GM18519 (cell line): Measurements from ENCODE around the gene NAP1L4.

Source experiments
- ATAC-seq: cut with Tn5 transposase; IDR thresholded peaks from one replicate; pipeline ENCODE4 v1.9.1; 2021; ENCODE audit warnings: mild to moderate bottlenecking, moderate library complexity; ENCODE audit not compliant: unreplicated experiment, low FRiP score

NAP1L4 gene

DNA sequence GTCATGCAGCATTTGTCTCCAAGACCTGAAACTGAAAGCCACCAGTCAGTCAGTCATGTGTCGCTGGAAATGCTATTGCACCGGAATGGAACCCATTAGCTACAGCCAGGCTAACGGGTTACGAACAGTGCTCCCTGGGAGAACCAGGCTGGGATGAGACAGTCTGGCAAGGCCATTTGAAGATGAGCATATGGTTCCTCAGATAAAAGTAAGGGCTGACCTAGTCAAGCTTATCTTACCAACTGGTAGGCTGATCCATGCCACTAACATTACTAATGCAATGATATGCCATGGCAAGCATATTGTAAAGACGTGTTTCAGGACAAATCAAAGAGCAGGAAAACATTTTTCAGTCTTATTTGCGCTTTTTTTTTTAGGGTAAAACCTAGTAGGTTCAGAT lies 28.4 kb downstream of the NAP1L4 start:
- no peak for ATAC-seq

DNA sequence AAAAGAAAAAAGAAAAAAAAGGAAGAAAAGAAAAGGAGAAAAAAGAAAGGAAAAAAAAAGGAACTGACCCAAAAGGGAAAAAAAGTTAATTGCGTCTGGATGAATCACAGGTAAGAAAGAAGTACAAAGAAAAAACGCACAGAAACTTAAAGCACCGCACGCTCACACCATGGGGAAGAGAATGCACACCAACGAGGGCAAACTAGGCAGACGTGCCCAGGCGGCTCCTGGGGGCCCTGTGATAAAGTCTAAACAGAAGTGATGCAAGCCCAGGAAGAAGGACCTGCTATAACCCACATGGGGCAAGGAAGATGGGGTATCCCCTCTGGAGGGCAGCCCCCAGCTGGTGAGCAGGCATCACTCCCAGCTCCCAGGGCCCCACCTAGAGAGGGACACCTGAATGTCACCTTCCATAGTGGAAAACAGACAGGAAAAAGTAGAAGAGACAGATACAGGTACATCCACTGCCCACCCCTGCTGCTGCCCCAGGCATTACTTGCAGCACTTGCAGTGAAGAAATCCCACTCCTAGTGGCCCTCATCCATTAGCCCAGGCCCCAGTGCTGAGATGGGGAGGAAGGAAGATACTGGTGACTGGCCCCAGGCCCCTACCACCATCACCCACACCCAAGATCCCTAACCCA lies 28.9 kb downstream of the NAP1L4 start:
- ATAC-seq: no peak

DNA sequence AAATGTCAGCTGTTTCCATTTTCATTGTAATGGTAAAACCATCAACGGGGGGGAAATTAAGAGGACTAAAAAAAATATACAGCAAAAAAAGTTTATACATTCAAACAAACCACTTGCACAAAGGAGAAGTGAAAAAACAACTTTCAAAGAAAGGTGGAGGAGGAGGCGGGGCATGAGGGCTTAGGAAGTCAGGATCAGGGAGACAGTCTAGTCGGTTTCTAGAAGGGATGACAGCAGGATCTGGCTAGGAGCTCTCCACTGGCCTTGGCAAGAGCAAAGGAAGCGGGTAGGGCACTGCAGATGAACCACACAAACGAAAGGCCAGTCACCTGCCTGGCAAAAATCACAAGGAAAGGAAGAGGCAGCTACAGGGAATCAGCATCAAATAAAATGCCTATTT lies 31.0 kb downstream of the NAP1L4 start:
- no peak for ATAC-seq

DNA sequence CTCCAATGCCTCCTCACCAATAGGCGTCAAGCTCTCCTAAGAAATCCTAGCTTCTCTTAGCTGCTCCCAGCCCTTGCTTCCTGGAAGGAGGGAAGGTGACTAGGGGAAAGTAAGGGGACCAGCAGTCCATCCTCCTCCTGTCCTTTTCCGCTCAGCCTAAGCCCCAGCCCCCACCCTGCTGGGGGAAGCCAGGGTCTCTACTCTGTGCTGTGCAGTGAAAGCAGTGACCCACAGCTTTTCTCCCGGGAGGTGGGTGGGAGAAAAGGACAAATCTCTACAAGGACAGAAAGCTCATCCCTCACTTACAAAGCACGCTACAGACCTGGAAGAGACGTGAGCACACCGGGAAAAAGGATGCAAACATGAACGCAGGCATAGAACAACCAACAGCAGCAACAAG lies 32.0 kb downstream of the NAP1L4 start:
- no peak for ATAC-seq

DNA sequence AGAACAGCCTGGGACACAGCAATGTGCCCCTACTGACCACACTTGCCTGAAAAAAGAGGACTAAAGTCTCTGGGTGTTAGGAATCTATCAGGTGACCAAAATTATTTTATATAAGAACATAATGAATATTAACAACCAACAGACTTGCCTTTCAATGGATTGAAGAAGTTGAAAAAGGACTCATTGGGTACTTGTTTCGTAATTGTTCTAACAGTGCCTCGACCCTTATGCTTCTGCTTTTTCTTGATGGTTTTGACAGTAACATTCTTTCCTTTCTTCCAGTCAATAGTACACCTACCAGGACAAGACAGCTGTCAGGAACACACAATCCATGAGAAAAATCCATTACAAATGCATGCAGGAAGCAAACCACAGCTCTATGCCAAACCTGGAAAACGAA lies 33.9 kb downstream of the NAP1L4 start:
- no peak for ATAC-seq

DNA sequence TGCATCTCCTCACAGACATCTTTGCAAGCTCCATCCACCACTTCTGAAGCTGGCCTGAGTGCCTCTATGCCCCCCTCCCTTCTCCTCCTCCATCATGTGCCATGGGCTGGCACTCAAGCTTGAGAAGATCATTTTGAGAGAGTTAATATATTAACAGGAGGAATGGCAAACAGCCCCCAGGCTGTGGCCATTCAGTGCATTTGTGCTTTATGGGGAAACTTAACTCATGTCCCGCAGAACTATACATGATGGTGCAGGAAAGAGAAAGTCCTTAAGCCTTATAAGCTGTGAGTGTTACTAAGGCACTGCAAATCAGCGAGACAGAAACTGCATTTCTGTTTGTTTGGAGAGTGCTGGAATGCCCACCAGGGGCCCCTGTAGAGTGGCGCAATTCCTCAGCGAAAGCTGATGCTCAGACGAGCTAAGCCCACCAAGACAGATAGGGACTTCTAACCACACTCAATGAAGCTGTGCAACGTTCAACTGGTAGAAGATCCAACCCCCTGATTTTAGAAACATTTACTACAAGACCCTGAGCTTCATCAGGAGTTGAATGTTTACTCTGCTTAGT lies 36.1 kb downstream of the NAP1L4 start:
- no peak for ATAC-seq

DNA sequence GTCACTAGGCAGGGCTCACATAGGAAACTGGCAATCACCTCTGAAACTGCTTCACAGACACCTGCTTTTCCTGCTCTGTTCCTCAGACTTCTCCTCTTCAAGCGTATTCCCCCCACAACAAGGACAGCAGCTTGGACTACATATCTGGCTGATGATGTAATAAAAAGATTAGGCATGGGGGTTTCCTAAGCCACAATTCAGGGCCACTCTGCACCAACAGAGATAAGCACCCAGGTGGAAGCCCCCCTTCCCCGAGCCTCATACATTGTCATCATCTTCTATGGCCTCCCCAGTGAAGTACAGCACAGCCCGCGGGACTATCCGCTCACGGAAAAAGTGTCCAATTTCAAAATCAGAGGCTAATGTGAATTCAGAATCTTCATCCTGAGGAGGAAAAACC lies 37.9 kb downstream of the NAP1L4 start:
- ATAC-seq: no peak

DNA sequence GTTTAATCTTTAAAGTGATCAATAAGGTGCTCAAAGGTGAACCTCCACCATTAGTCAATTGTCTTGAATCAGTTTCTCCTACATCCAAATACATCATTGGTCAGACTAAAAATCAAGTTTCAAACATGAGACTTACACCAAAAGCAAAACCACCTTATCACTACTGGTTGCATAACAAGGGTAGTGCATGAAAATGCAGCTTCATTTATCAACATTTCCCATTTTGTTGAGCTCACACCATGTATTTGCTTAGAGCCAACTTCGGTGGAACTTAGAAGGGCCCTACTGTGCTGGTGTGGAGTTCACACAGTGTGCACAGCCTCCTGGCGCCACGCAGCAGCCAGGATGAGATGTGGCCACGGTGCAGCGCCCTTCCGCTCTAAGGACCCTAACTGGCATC lies 39.8 kb downstream of the NAP1L4 start:
- no peak for ATAC-seq

DNA sequence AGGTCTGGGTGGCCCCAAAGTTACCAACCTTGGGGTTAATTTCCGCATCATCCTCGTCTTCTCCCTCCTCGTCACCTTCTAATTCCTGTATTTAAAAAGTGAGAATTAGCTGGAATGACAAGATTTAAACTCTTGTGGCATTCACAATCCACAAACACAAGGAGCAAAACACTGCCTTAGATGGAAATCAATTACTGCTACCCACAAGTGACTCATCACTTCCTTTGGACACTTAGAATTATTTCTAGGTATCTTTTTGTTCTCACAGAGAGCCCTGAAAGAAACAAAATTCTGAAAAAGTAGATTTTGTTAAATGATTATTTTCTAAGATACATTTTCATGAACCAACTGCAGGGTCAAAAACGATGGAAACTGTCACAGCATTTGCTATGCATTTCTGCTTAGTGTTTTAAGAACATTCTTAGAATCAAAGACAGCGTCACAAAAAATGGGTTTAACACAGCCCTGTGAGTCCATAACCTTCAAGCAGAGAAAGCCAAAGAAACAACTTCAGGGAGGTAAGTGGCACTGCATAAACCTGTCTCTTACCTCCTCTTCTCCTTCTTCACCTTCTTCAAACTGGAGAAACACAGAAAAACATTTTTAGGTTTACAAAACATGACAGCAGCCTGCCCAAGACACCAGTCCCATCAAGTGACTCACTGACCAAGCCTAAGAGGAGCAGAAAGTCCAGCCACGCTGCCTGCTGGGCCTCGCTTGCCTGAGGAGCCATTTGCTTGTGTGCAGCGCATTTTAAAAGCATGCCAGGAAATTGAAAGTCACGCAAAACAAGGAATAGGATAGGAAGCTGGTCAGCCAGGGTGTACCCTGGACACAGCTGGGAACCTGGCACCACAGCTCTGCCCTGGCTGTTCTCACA lies 40.7 kb downstream of the NAP1L4 start:
- no peak for ATAC-seq

DNA sequence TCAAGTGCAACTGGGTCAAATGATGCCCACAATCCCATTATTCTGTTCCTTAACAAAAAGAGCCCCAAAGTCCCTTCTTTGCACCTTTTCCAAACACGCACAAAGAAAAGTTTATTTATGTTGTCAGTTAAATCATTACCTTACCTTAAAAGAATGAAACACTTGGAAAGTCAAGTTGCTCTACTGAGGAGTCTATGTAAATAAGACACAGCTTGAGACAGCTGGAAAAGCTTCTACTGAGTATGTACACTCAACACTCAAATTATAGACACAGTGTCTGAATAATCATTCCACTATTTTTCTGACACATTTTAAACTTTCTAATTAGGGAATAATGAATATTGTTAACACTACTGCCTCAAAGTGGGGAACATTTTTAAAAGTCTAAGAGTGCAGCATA lies 41.3 kb downstream of the NAP1L4 start:
- no peak for ATAC-seq

DNA sequence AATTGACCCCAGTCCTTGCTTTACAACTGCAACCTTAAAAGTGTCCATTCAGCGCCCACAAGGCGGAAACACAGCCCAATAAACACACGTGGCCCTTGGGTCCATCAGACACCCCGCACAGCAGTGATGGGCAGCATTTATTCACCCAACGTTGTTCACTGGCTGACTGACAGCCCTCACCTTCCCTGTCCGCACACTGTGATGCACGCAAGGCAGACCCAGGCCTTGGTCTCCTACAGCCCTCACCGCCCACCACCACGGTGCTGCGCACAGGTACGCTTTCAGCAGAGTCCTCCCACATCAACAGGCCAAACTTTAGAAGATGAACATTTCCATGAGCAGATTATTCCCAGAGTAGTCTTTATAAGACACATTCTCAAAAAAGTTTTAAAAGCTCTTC lies 42.2 kb downstream of the NAP1L4 start:
- no peak for ATAC-seq

DNA sequence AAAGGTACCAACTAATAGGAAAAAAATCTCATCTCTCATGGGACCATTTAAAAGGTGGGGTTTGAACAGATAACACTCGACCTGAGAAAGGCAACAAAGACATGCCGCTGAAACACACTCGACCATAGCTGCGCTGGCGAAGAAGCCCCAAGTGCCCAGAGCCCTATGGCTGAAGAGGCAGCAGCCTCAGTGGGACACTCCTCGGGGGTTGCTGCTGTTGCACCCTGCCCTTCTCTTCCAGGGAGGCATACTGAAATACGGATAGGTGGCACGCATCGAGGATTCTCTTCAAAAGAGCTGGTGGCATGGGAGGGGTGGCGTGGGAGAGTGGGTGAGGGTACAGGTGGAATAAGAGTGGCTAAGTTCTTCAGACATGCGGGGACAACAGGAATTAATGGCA lies 44.4 kb downstream of the NAP1L4 start:
- no peak for ATAC-seq

DNA sequence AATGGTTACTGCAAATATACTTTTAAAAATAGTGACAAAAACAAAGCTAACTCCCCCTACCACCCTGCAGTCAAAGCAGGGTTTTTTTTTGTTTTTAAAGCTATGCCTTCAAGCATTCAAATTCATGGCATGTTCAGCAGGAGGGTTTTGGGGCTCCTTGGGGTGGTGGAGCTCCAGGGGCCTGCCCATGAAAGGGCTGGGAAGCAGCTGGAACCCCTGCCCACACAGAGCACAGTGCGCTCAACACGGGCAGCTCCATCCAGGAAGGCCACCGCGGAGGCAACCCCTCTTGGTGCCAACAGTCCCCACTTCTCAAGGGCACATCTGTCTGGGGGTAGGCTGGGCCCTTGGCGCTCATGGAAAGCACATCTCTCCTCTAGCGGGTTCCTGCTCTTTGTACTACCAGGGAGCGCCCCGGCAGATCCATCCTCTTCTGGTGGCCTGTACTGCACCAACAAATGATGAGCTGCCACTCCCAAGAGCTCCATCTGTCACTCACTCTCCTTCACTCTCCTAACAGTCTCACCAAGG lies 46.3 kb downstream of the NAP1L4 start:
- ATAC-seq: no peak

DNA sequence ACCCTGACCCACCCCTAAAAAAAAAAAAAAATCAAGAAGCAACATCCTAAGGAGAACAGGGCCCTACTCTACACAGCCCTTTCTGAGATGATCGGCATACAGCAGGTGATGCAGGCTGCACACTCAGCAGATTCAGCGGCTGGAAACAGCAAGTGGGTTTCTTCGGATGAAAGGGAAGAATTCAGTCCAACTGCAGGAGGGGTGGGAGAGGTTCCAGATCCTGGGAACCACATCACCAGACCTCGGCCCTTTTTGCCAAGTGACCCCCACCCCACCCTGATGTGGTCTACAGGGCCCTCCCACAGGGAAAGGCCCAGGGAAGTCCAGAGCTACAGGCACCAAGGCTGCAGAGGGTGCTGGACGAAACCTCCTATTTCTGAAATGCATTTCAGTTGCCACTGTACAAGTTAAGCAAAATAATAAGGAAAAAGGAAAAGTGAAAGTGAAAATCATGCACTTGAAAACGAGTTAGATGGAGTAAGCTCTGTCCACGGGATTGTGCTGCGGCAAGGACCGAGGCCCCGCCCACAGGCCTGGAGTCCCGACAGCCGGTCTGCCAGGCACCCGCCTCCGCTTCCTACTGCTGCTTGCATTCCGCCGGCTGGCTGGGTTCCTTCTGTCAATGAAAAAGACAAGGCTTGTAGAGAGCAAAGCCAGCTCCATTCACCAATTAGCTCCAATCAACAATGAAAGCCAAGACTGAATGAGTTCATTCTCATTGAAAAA lies 46.9 kb downstream of the NAP1L4 start:
- no peak for ATAC-seq

DNA sequence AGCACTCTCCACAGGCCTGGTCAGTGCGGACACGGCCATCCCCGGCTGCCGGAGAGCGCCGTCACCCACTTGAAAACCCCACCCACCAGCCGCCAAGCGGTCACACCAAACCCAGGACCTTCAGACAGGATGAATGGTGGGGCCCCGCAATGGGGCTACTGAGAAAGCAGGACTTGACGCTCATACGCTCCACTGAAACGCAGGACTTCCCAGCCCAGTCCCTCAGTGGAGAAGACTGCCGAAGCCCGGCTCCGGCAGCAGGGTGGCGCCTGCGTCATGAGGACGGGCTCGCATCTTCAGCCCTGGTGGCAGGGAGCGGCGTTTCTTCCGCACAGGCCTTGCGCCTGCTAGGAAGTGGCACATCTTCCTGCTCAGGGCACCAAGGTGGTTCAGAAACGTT lies 47.6 kb downstream of the NAP1L4 start:
- no peak for ATAC-seq

DNA sequence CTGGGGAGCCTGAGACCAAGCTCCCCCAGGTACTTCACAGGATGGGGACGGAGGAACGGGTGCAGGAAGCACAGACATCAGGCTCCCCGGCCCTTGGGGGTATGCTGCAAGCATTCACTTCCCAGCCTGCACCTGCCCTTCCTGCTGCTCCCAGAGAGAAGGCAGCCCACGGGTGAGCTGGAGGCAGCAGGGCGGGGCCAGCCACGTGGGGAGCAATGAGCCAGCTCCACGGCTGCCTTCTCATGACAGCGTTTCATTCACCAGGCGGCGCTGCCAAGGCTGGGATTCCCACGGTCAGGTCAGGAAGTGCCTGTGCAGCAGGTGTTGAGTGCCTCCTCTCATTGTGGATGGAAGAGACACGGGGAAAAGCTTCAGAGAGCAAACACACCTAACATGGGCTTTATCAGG lies 48.4 kb downstream of the NAP1L4 start:
- ATAC-seq: no peak

DNA sequence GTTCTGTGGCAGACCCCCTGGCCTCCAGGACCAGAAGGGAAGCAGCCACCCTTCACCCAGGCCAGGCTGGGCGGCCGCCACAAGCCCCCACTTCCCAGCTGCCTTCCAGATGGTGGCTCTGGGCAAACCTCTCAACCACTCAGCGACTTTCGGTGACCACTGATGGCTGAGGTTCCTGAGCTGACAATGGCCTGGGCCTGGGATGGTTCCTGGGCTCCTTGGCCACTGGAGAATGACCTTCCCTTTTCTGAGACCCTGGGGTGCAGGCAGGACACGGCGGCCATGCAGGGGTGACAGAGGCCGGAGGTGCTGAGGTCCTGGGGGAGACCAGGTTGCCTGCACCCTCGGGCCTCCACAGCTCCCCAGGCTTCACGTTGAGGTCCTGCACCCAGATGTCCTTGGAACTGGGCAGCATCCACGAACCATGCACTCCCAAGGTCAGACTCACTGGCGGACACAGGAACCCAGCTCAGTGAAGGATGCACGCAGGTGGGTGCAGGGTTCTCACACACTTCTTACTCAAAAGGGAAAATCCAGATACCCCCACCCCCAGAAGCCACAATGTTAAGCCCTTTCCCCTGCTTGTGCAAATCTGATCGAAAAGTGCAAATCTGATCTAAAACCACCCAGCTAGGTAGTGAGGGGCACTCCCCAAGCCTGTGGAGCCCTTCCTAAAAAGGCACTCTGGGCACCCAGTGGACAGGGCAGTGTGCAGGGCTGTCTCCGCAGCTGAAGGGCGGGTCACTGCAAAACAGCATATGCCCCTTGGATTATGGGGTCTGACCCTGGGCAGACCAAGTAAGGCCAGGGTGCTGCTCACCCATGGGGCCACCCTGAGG lies 49.0 kb downstream of the NAP1L4 start:
- no peak for ATAC-seq

DNA sequence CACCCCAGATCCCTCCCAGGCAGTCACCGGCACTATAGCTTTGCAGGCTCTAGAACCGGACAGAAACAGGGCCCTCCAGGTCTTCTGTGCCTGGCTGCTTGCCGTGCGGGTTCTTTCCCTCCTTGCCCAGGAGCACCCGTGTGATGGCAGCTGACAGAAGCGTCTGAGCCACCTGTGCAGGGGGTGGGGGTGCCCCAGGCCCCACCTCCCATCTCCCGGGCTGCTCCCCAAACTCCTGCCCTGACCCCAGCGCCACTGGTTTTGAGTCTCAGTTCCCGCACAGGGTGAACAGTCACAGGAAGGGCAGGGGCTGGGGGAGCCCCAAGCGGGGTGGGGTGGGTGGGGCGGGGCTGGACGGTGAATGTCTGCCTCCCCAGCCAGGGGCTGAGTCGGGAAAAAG lies 49.7 kb downstream of the NAP1L4 start:
- ATAC-seq: no peak

DNA sequence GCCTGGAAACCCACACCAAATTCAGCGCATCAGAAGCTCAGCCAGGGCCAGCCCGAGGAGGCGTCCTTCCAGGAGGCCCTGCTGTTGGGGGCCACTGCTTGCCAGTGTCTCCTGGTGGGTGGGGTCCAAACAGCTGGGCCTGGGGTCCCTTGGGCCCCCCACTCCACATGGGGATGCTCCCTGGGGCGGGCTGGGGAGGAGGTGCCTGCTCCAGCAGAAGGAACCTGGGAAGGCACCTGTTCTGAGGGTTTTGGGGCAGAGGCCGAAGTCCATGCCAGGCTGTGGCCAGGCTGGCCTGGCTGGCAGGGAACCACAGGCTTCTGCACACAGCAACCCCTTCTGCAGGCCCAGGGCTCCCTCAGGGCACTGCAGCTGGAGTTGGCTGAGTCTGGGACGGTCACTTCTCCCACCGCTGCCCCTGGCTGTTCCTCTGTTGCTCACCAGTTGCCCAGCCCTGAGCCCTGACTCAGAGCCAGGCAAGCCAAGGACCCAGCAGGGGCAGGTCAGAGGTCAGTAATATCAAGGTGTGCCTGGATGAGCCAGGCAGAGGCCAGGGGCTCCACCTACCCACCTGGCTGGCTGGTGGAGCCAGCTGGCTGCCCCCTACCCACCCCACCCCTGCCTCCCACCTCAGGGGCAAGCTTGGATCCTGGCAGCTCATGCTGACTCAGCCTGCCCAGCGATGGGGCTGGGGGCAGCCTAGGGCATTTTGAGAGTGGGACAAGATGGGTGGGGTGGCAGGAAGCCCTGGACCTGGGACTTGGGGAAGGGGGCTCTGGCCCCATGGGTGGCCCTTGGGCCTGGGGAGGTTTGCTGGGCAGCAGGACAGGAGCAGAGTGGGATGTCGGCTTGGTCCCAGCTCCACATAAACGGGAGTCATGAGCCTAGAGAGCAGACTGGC lies 51.0 kb downstream of the NAP1L4 start:
- no peak for ATAC-seq
